Stimulated activated CD4-positive, alpha-beta T cell treated with anti-CD3 and anti-CD28 coated beads, Interleukin-2, amount 100 ng/mL, for 4 hours (primary cell): Measurements from ENCODE around the gene TCERG1L.

ENCODE experiments used
- DNase-seq: peaks from one replicate; pipeline ENCODE4 v3.0.0-alpha.2; 2020; ENCODE audit warnings: low read depth

The TCERG1L gene

GRCh38 chr10:131271195-131271880 lies 40.2 kb downstream of the TCERG1L start:
- no peak for DNase-seq

- no peak for DNase-seq
Measured at GRCh38 chr10:131270461-131271190, 40.9 kb downstream of the TCERG1L start.

GRCh38 chr10:131269776-131270460 lies 41.6 kb downstream of the TCERG1L start:
- no peak for DNase-seq

GRCh38 chr10:131267814-131268095 lies 43.8 kb downstream of the TCERG1L start:
- no peak for DNase-seq

- DNase-seq = no peak
Measured at GRCh38 chr10:131266936-131267813, 44.3 kb downstream of the TCERG1L start.

- no peak for DNase-seq
Measured at GRCh38 chr10:131264110-131264788, 47.3 kb downstream of the TCERG1L start.

GRCh38 chr10:131261890-131262475 lies 49.5 kb downstream of the TCERG1L start:
- DNase-seq = no peak

- DNase-seq = no peak
Measured at GRCh38 chr10:131260452-131261211, 50.9 kb downstream of the TCERG1L start.

- DNase-seq = no peak
Measured at GRCh38 chr10:131260031-131260430, 51.5 kb downstream of the TCERG1L start.

- DNase-seq = no peak
Measured at GRCh38 chr10:131259535-131259934, 52.0 kb downstream of the TCERG1L start.

GRCh38 chr10:131258256-131258655 lies 53.3 kb downstream of the TCERG1L start:
- DNase-seq = no peak

GRCh38 chr10:131257027-131257426 lies 54.5 kb downstream of the TCERG1L start:
- no peak for DNase-seq

GRCh38 chr10:131254859-131255252 lies 56.7 kb downstream of the TCERG1L start:
- DNase-seq = no peak

GRCh38 chr10:131253931-131254858 lies 57.3 kb downstream of the TCERG1L start:
- DNase-seq = no peak

- no peak for DNase-seq
Measured at GRCh38 chr10:131252567-131253276, 58.8 kb downstream of the TCERG1L start.

- DNase-seq = no peak
Measured at GRCh38 chr10:131251146-131251541, 60.4 kb downstream of the TCERG1L start.

GRCh38 chr10:131250454-131251145 lies 60.9 kb downstream of the TCERG1L start:
- DNase-seq = no peak

GRCh38 chr10:131249955-131250344 lies 61.6 kb downstream of the TCERG1L start:
- no peak for DNase-seq
